Glomerular endothelial cell (primary cell): Measurements from ENCODE around the gene PRDM2. TPM values are rescaled to one million over a fixed set of nuclear protein-coding genes. Genes with fewer than 3 reads are reported as not detected.

Experiments used
- total RNA-seq: library from RNA; depleted of rRNA; stranded (reverse); fragments of >200 nt; gene quantifications from 2 replicates; pipeline ENCODE4 v1.2.3, GENCODE V29; 2015

The PRDM2 gene
- total RNA-seq, 1 donor from 2014 or later: 25.7 TPM

Other genes with a start within 250 kb of the PRDM2 start
- 0.19 TPM in 1 of 2 replicates, not detected in the other for gene LRRC38, start 186.2 kb upstream of the PRDM2 start, total RNA-seq
- 4.2 and 14.8 TPM in 2 replicates for gene PDPN, start 116.4 kb upstream of the PRDM2 start, total RNA-seq